DLD1 (cell line): ENCODE data around the gene EFCAB13.
"Not testable (repeated sequence)": the region's sequence is repeated elsewhere in the genome, so short reads cannot be mapped to it uniquely, and the experiment has no call there.

Experiments used
- in situ Hi-C: cut with HindIII; loops from 2 replicates; pipeline ENCODE4 v1.10.0; 2017; ENCODE audit warnings: low sequenced_read_pairs

EFCAB13 gene

GRCh38 chr17:47413872-47414271 lies 90.1 kb downstream of the EFCAB13 start:
- in situ Hi-C loops, result no loop called here

- in situ Hi-C loops, result no loop called here
Observed at GRCh38 chr17:47414612-47415011, 90.9 kb downstream of the EFCAB13 start.

GRCh38 chr17:47423406-47424295 lies 99.9 kb downstream of the EFCAB13 start:
- in situ Hi-C loops, result no loop called here

GRCh38 chr17:47425233-47425632 lies 101.5 kb downstream of the EFCAB13 start:
- in situ Hi-C loops, result not testable (repeated sequence)

- in situ Hi-C loops, result not testable (repeated sequence)
Observed at GRCh38 chr17:47425887-47426635, 102.3 kb downstream of the EFCAB13 start.

- in situ Hi-C loops, result no loop called here
Observed at GRCh38 chr17:47427985-47428384, 104.2 kb downstream of the EFCAB13 start.

GRCh38 chr17:47432240-47432639 lies 108.5 kb downstream of the EFCAB13 start:
- in situ Hi-C loops, result not testable (repeated sequence)

GRCh38 chr17:47465165-47465564 lies 141.4 kb downstream of the EFCAB13 start:
- in situ Hi-C loops, result no loop called here

GRCh38 chr17:47466976-47467375 lies 143.2 kb downstream of the EFCAB13 start:
- in situ Hi-C loops, result not testable (repeated sequence)

- in situ Hi-C loops, result no loop called here
Observed at GRCh38 chr17:47470836-47471235, 147.1 kb downstream of the EFCAB13 start.

- in situ Hi-C loops, result not testable (repeated sequence)
Observed at GRCh38 chr17:47472073-47472472, 148.3 kb downstream of the EFCAB13 start.
